ENCODE measurements around the gene ITPR1.

- TF ChIP-seq CTCF (conservative IDR thresholded peaks at IDR 0.05) (no peak), EZH2 (IDR thresholded peaks at IDR 0.05; ENCODE audit: low read depth) (no peak)
These were observed 120.2 kb downstream of the ITPR1 start for GRCh38 chr3:4613366-4613765.

Data from PC-9 (cell line).